ENCODE measurements around the gene TRIM73.
"Not testable (repeated sequence)": the region's sequence is repeated elsewhere in the genome, so short reads cannot be mapped to it uniquely, and the experiment has no call there.

The TRIM73 gene

GRCh38 chr7:75415829-75416373, 20.5 kb downstream of the TRIM73 start:
- not testable (repeated sequence) for DNase-seq

- DNase-seq = not testable (repeated sequence)
Measured at GRCh38 chr7:75416787-75417186, 21.4 kb downstream of the TRIM73 start.

GRCh38 chr7:75418292-75418858, 22.9 kb downstream of the TRIM73 start:
- not testable (repeated sequence) for DNase-seq

GRCh38 chr7:75419210-75419609, 23.8 kb downstream of the TRIM73 start:
- not testable (repeated sequence) for DNase-seq

- DNase-seq = not testable (repeated sequence)
Measured at GRCh38 chr7:75419693-75420092, 24.3 kb downstream of the TRIM73 start.

GRCh38 chr7:75420152-75420551, 24.7 kb downstream of the TRIM73 start:
- not testable (repeated sequence) for DNase-seq

- DNase-seq = not testable (repeated sequence)
Measured at GRCh38 chr7:75421798-75422710, 26.6 kb downstream of the TRIM73 start.

GRCh38 chr7:75423481-75423880, 28.1 kb downstream of the TRIM73 start:
- DNase-seq = not testable (repeated sequence)

- not testable (repeated sequence) for DNase-seq
Measured at GRCh38 chr7:75439000-75439399, 43.6 kb downstream of the TRIM73 start.

GRCh38 chr7:75442101-75442464, 46.7 kb downstream of the TRIM73 start:
- DNase-seq = not testable (repeated sequence)

GRCh38 chr7:75442465-75443111, 47.2 kb downstream of the TRIM73 start:
- DNase-seq = not testable (repeated sequence)

- DNase-seq = not testable (repeated sequence)
Measured at GRCh38 chr7:75449946-75450345, 54.5 kb downstream of the TRIM73 start.

- DNase-seq = not testable (repeated sequence)
Measured at GRCh38 chr7:75452494-75452955, 57.1 kb downstream of the TRIM73 start.

Measured in amniotic stem cell (primary cell).